K562 (cell line): Measurements from ENCODE around the gene GNAQ. TPM values are rescaled to one million over a fixed set of nuclear protein-coding genes. Genes with fewer than 3 reads are reported as not detected.

ENCODE experiments used
- ATAC-seq: fragments of 200-7000 bp; cut with Tn5 transposase; 3 replicates; pipeline ENCODE4 v1.9.1; 2020; ENCODE audit warnings: moderate library complexity
- BruUV-seq: library from RNA; stranded (reverse); fragments of 400-500 nt; replicated peaks from 2 replicates; lab custom pipeline; 2021; lab: Mats Ljungman, UMichigan
- CTCF ChIA-PET: fragments of 300-600 bp; formaldehyde crosslinking; extraction: SDS; loops from one replicate; lab custom pipeline; 2021; ENCODE audit warnings: low intra/inter-chr PET ratio; lab: Yijun Ruan, JAX
- POLR2A ChIA-PET: fragments of 300-600, 350-650 bp; sonication (Branson Sonifier 250); formaldehyde crosslinking; extraction: SDS; loops from one replicate; lab custom pipeline; 2021; ENCODE audit warnings: antibody characterized with exemption, inconsistent platforms; lab: Yijun Ruan, JAX
- DNase-seq, 4 experiments: peaks; one replicate each; pipeline versions ENCODE4 v3.0.0 to v3.0.0-alpha.2; 2011 to 2018; ENCODE audit warnings: low spot score in 3 of 4, mixed read lengths in 3 of 4; ENCODE audit errors: extremely low read depth in 1 of 4
- FAIRE-seq: peaks from 2 replicates; lab custom pipeline; 2011; peaks lifted over from hg19 to GRCh38; lab: Jason Lieb, UNC
- H2AFZ ChIP-seq: 2 replicates; pipeline ENCODE4 v1.6.0; 2011; ENCODE audit warnings: low read depth, low read length, control low read depth, inconsistent platforms
- H3K27ac ChIP-seq: fragments of 200-600 bp; 3 replicates; pipeline ENCODE4 v1.8.0; 2011; ENCODE audit warnings: low read depth, mild to moderate bottlenecking, control low read depth, inconsistent platforms, low read length, moderate library complexity, mixed read lengths; ENCODE audit errors: extremely low read depth
- H3K27me3 ChIP-seq, 2 experiments: fragments of 300-600 bp in 1 of 2; 2 replicates in 1 of 2; 3 replicates in 1 of 2; pipeline versions ENCODE4 v1.6.0 to v1.8.0; 2011; ENCODE audit warnings: inconsistent platforms in 2 of 2, low read length in 2 of 2, mild to moderate bottlenecking in 1 of 2, mixed read lengths in 1 of 2, moderate library complexity in 1 of 2; ENCODE audit not compliant: control insufficient read depth in 2 of 2, insufficient read depth in 2 of 2
- H3K36me3 ChIP-seq: fragments of 300-600 bp; 3 replicates; pipeline ENCODE4 v1.8.0; 2011; ENCODE audit warnings: mild to moderate bottlenecking, low read length, inconsistent platforms; ENCODE audit not compliant: control insufficient read depth, insufficient read depth
- H3K4me1 ChIP-seq, 2 experiments: fragments of 200-600 bp in 1 of 2; replicated peaks in 1 of 2; 2 replicates in 1 of 2; 3 replicates in 1 of 2; pipeline versions ENCODE4 v1.5.1 to v1.8.0; 2011; ENCODE audit warnings: inconsistent platforms in 2 of 2, low read length in 2 of 2, mild to moderate bottlenecking in 1 of 2, mixed read lengths in 1 of 2, moderate library complexity in 1 of 2; ENCODE audit not compliant: control insufficient read depth in 2 of 2, insufficient read depth in 2 of 2
- H3K4me2 ChIP-seq: 2 replicates; pipeline ENCODE4 v1.6.1; 2011; ENCODE audit warnings: low read length, control low read depth, inconsistent platforms, mixed read lengths; ENCODE audit not compliant: insufficient read depth
- H3K4me3 ChIP-seq: fragments of 200-600 bp; sonication (generic), shearing (Covaris generic); 2 replicates; pipeline ENCODE4 v1.5.1; 2016; ENCODE audit warnings: control low read depth, inconsistent platforms
- H3K79me2 ChIP-seq: fragments of 200-600 bp; 3 replicates; pipeline ENCODE4 v1.8.0; 2011; ENCODE audit warnings: low read length, inconsistent platforms; ENCODE audit not compliant: control insufficient read depth, insufficient read depth
- H3K9ac ChIP-seq, 2 experiments: 2 replicates each; pipeline versions ENCODE4 v1.6.0 to v1.6.1; 2011; ENCODE audit warnings: low read depth in 2 of 2, low read length in 2 of 2, control low read depth in 1 of 2, inconsistent platforms in 1 of 2, mild to moderate bottlenecking in 1 of 2, mixed read lengths in 1 of 2; ENCODE audit not compliant: insufficient read depth in 1 of 2
- H3K9me1 ChIP-seq: one replicate; pipeline ENCODE4 v1.6.0; 2011; ENCODE audit warnings: inconsistent platforms, mild to moderate bottlenecking, low read length, moderate library complexity; ENCODE audit not compliant: control insufficient read depth, insufficient read depth
- H3K9me3 ChIP-seq: replicated peaks from 2 replicates; pipeline ENCODE4 v1.5.1; 2011; ENCODE audit warnings: low read depth, low read length, inconsistent platforms; ENCODE audit not compliant: control insufficient read depth, insufficient read depth
- H4K20me1 ChIP-seq: replicated peaks from 2 replicates; pipeline ENCODE4 v1.6.1; 2011; ENCODE audit warnings: low read length, inconsistent platforms, mixed read lengths; ENCODE audit not compliant: control insufficient read depth, insufficient read depth
- C11orf30 ChIP-seq: fragments of 450-650 bp; IDR thresholded peaks from 2 replicates; pipeline ENCODE4 v1.6.1; 2016; ENCODE audit warnings: low read depth, mild to moderate bottlenecking
- CC2D1A ChIP-seq: fragments of 450-650 bp; IDR thresholded peaks from 2 replicates; pipeline ENCODE4 v1.6.1; 2017; ENCODE audit warnings: mild to moderate bottlenecking
- RUNX1 ChIP-seq: sonication (generic); IDR thresholded peaks from 2 replicates; pipeline ENCODE4 v1.6.1; 2016; ENCODE audit warnings: antibody characterized with exemption, low read depth
- SMARCE1 ChIP-seq: fragments of 450-650 bp; IDR thresholded peaks from 2 replicates; pipeline ENCODE4 v1.7.1; 2016; ENCODE audit warnings: mild to moderate bottlenecking
- SPI1 ChIP-seq: IDR thresholded peaks from 2 replicates; pipeline ENCODE4 v1.6.1; 2011; ENCODE audit warnings: low read depth, low read length, control low read depth, borderline replicate concordance
- ZNF589 ChIP-seq: fragments of 200-800 bp; sonication (Bioruptor generic); IDR thresholded peaks from 2 replicates; pipeline ENCODE4 v1.6.1; 2016; ENCODE audit warnings: low read depth, missing genetic modification characterization, missing compliant biosample characterization
- whole genome bisulfite sequencing: fragments of 100-300 bp; shearing (Covaris generic); methylation state at CpG from one replicate; pipeline ENCODE4 v1.1.6; 2016; ENCODE audit warnings: low coverage, mixed read lengths; ENCODE audit not compliant: insufficient coverage; ENCODE audit errors: missing lambda C conversion rate; 5-methylcytosine and 5-hydroxymethylcytosine counted together
- in situ Hi-C: fragments of 300-500 bp; cut with MboI; formaldehyde crosslinking; loops from 4 replicates; pipeline ENCODE4 v1.15.0; 2018; ENCODE audit warnings: inconsistent platforms, mixed read lengths
- intact Hi-C: fragments of 100-400 bp; cut with micrococcal nuclease; formaldehyde crosslinking; loops from 2 replicates; pipeline ENCODE4 v1.14.2; 2022
- polyA plus RNA-seq, 8 experiments: library from polyadenylated mRNA; depleted of rRNA in 4 of 8; stranded (reverse) in 5 of 8; unstranded in 3 of 8; fragments of >200 nt; fragmentation: Nextera tagmentation in 2 of 8; fragmentation: Illumina TruSeq in 1 of 8; extraction: Ambion mirVana in 2 of 8; extraction: Trizol in 1 of 8; gene quantifications; 2 replicates each; pipeline versions ENCODE4 v1.2.1 to v1.2.3, GENCODE V29; 2011 to 2014; ENCODE audit warnings: inconsistent platforms in 1 of 8, missing spikeins in 1 of 8
- total RNA-seq, 7 experiments: library from RNA; depleted of rRNA in 6 of 7; stranded (reverse); fragments of >200 nt in 6 of 7; fragmentation: Illumina TruSeq in 2 of 7; extraction: Trizol in 2 of 7; gene quantifications; 2 replicates each; pipeline versions ENCODE4 v1.2.1 to v1.2.3, GENCODE V29; 2011 to 2021; ENCODE audit warnings: low replicate concordance in 1 of 7
- TF ChIP-seq, protein P1 (sequence below): fragments of 250-450 bp; sonication (Bioruptor Pico); IDR thresholded peaks from 2 replicates; pipeline ENCODE4 v1.4.0; 2020
- TF ChIP-seq, protein P2 (sequence below): fragments of 250-450 bp; sonication (Bioruptor Pico); IDR thresholded peaks from 2 replicates; pipeline ENCODE4 v1.8.0; 2022; ENCODE audit warnings: moderate library complexity, mild to moderate bottlenecking, inconsistent platforms

The GNAQ gene
- total and polyA plus RNA-seq, 9 of the 15 experiments (the other 6 are each of a cell fraction or from before 2014, with no cell fraction given): 4.8 to 27.9 (median 17.5) TPM

DNA sequence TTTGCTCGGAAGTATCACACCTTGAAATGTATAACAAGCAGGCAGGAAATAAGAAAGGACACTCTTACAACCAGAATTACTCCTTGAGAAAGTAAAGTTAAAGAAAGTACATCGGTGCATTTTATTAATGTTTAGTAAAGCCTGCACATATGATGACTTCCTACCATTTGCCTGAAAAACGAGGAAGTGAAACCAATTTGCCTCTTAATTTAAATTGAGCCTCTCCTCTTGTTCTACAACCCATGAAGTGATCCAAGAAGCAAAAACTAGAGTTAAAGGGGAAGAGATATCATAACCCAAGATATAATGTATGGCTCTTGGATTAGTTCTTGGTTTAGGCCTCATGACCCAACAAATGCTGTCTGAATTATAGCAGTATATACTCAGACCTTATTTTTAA, 95.6 kb downstream of the GNAQ start:
- no peak for ATAC-seq
- no peaks in the 10 kb centered on the region for H3K9me3 ChIP-seq
- intact Hi-C loops (no loop called here), in situ Hi-C loops (no loop called here)
- no peak overlapping the region for H3K9ac ChIP-seq
- peak overlapping the region; percentile 45; the same call in 1 of the 3 replicates for H3K27ac ChIP-seq
- DNase-seq: no peak
- FAIRE-seq: no peak
- no peaks in the 10 kb centered on the region for H3K27me3 ChIP-seq
- ChIA-PET POLR2A (no interaction called here), CTCF (no interaction called here)
- no peak overlapping the region for H3K4me2 ChIP-seq
- H3K36me3 ChIP-seq: no peaks in the 10 kb centered on the region; the same call in 2 of the 3 replicates
- no peaks in the 10 kb centered on the region for H4K20me1 ChIP-seq
- 26% methylated on average over 3 of the region's 3 CpGs for WGBS
- H3K4me3 ChIP-seq: no peak overlapping the region
- no peak overlapping the region for H2AFZ ChIP-seq
- H3K79me2 ChIP-seq: peaks cover 92% of the 10 kb centered on the region
- no peaks in the 10 kb centered on the region for H3K9me1 ChIP-seq
- H3K4me1 ChIP-seq: peaks cover 8 to 24% of the 10 kb centered on the region in 2 experiments; a peak in 4 of 5 replicates
- TF ChIP-seq SPI1: peak; percentile 87
- TF ChIP-seq C11orf30: no peak
- TF ChIP-seq CC2D1A: no peak
- TF ChIP-seq ZNF589 (CRISPR knock-in tag): no peak
- no TSS peak for BruUV-seq

- DNase-seq: no peak
- Histone ChIP-seq H3K4me3 (no peak overlapping the region), H3K36me3 (no peaks in the 10 kb centered on the region; the same call in 2 of the 3 replicates), H2AFZ (no peak overlapping the region), H3K4me1 (peaks cover 8 to 24% of the 10 kb centered on the region in 2 experiments; a peak in 4 of 5 replicates), H3K27ac (no peak overlapping the region), H3K9me3 (no peaks in the 10 kb centered on the region), H4K20me1 (no peaks in the 10 kb centered on the region), H3K4me2 (no peak overlapping the region), H3K9ac (no peak overlapping the region), H3K9me1 (no peaks in the 10 kb centered on the region), H3K79me2 (peaks cover 95% of the 10 kb centered on the region), H3K27me3 (no peaks in the 10 kb centered on the region)
- BruUV-seq: no TSS peak
- FAIRE-seq: no peak
- intact Hi-C loops (no loop called here), in situ Hi-C loops (no loop called here)
- ChIA-PET CTCF (no interaction called here), POLR2A (no interaction called here)
- ATAC-seq: no peak
- WGBS: 97% methylated on average over 3 of the region's 3 CpGs
- TF ChIP-seq SMARCE1 (no peak), RUNX1 (no peak)
- TF ChIP-seq, protein P1, sequence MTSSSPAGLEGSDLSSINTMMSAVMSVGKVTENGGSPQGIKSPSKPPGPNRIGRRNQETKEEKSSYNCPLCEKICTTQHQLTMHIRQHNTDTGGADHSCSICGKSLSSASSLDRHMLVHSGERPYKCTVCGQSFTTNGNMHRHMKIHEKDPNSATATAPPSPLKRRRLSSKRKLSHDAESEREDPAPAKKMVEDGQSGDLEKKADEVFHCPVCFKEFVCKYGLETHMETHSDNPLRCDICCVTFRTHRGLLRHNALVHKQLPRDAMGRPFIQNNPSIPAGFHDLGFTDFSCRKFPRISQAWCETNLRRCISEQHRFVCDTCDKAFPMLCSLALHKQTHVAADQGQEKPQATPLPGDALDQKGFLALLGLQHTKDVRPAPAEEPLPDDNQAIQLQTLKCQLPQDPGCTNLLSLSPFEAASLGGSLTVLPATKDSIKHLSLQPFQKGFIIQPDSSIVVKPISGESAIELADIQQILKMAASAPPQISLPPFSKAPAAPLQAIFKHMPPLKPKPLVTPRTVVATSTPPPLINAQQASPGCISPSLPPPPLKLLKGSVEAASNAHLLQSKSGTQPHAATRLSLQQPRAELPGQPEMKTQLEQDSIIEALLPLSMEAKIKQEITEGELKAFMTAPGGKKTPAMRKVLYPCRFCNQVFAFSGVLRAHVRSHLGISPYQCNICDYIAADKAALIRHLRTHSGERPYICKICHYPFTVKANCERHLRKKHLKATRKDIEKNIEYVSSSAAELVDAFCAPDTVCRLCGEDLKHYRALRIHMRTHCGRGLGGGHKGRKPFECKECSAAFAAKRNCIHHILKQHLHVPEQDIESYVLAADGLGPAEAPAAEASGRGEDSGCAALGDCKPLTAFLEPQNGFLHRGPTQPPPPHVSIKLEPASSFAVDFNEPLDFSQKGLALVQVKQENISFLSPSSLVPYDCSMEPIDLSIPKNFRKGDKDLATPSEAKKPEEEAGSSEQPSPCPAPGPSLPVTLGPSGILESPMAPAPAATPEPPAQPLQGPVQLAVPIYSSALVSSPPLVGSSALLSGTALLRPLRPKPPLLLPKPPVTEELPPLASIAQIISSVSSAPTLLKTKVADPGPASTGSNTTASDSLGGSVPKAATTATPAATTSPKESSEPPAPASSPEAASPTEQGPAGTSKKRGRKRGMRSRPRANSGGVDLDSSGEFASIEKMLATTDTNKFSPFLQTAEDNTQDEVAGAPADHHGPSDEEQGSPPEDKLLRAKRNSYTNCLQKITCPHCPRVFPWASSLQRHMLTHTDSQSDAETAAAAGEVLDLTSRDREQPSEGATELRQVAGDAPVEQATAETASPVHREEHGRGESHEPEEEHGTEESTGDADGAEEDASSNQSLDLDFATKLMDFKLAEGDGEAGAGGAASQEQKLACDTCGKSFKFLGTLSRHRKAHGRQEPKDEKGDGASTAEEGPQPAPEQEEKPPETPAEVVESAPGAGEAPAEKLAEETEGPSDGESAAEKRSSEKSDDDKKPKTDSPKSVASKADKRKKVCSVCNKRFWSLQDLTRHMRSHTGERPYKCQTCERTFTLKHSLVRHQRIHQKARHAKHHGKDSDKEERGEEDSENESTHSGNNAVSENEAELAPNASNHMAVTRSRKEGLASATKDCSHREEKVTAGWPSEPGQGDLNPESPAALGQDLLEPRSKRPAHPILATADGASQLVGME: no peak
- TF ChIP-seq, protein P2, sequence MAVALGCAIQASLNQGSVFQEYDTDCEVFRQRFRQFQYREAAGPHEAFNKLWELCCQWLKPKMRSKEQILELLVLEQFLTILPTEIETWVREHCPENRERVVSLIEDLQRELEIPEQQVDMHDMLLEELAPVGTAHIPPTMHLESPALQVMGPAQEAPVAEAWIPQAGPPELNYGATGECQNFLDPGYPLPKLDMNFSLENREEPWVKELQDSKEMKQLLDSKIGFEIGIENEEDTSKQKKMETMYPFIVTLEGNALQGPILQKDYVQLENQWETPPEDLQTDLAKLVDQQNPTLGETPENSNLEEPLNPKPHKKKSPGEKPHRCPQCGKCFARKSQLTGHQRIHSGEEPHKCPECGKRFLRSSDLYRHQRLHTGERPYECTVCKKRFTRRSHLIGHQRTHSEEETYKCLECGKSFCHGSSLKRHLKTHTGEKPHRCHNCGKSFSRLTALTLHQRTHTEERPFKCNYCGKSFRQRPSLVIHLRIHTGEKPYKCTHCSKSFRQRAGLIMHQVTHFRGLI (CRISPR knock-in tag): no peak
Measured at GRCh38 chr9:77935211-77935610, 96.4 kb downstream of the GNAQ start.
